PC-9 (cell line): Measurements from ENCODE around the gene ATXN3L. TPM values are rescaled to one million over a fixed set of nuclear protein-coding genes. Genes with fewer than 3 reads are reported as not detected.

Experiments
- BruUV-seq: library from RNA; stranded (reverse); fragments of 400-500 nt; replicated peaks from 2 replicates; lab custom pipeline; 2021; lab: Mats Ljungman, UMichigan
- CTCF ChIA-PET: fragments of 300-600 bp; sonication (Branson Sonifier 250); formaldehyde crosslinking; loops from one replicate; lab custom pipeline; 2022; ENCODE audit warnings: antibody characterized with exemption; lab: Charles Lee
- POLR2A ChIA-PET: fragments of 300-600 bp; sonication (Branson Sonifier 250); formaldehyde crosslinking; loops from one replicate; lab custom pipeline; 2022; ENCODE audit warnings: antibody characterized with exemption; ENCODE audit not compliant: unreplicated experiment; lab: Charles Lee
- DNase-seq, 2 experiments: peaks; one replicate each; pipeline versions ENCODE4 v3.0.0 to v3.0.0-alpha.2; 2015 to 2022; ENCODE audit warnings: mixed read lengths in 1 of 2
- H2AFZ ChIP-seq: fragments of 200-600 bp; sonication (generic); 2 replicates; pipeline ENCODE4 v1.8.1; 2017; ENCODE audit warnings: antibody characterized with exemption
- H3F3A ChIP-seq: fragments of 200-600 bp; sonication (generic); 2 replicates; pipeline ENCODE4 v1.8.1; 2017; ENCODE audit warnings: antibody characterized with exemption, mild to moderate bottlenecking, low read depth; ENCODE audit not compliant: insufficient read depth
- H3K27ac ChIP-seq: fragments of 200-600 bp; sonication (generic); 2 replicates; pipeline ENCODE4 v1.6.1; 2016; ENCODE audit warnings: mixed run types
- H3K27me3 ChIP-seq: fragments of 200-600 bp; sonication (generic); 2 replicates; pipeline ENCODE4 v1.6.1; 2016; ENCODE audit warnings: low read depth, mixed run types; ENCODE audit not compliant: insufficient read depth
- H3K36me3 ChIP-seq: fragments of 200-600 bp; sonication (generic); 2 replicates; pipeline ENCODE4 v1.6.1; 2016; ENCODE audit warnings: low read depth, mixed run types
- H3K4me1 ChIP-seq: fragments of 200-600 bp; sonication (generic); replicated peaks from 2 replicates; pipeline ENCODE4 v1.6.1; 2016; ENCODE audit warnings: mixed run types; ENCODE audit not compliant: insufficient read depth
- H3K4me2 ChIP-seq: fragments of 200-600 bp; sonication (generic); 2 replicates; pipeline ENCODE4 v1.6.1; 2017; ENCODE audit warnings: mixed run types
- H3K4me3 ChIP-seq: fragments of 200-600 bp; sonication (generic); 2 replicates; pipeline ENCODE4 v1.6.1; 2016; ENCODE audit warnings: mixed run types
- H3K79me2 ChIP-seq: fragments of 200-600 bp; sonication (generic); 2 replicates; pipeline ENCODE4 v1.6.1; 2017; ENCODE audit warnings: low read depth, mixed run types
- H3K9me2 ChIP-seq: fragments of 200-600 bp; sonication (generic); 2 replicates; pipeline ENCODE4 v1.8.1; 2017; ENCODE audit warnings: mild to moderate bottlenecking; ENCODE audit not compliant: insufficient read depth
- H3K9me3 ChIP-seq: fragments of 200-600 bp; sonication (generic); 2 replicates; pipeline ENCODE4 v1.8.1; 2016; ENCODE audit warnings: low read depth; ENCODE audit not compliant: insufficient read depth
- H4K20me1 ChIP-seq: fragments of 200-600 bp; sonication (generic); 2 replicates; pipeline ENCODE4 v1.8.1; 2017; ENCODE audit not compliant: insufficient read depth
- CTCF ChIP-seq: fragments of 200-600 bp; sonication (generic); conservative IDR thresholded peaks from 2 replicates; pipeline ENCODE4 v1.6.1; 2017; ENCODE audit warnings: mixed run types, antibody characterized with exemption, mild to moderate bottlenecking, moderate library complexity
- EZH2 ChIP-seq: fragments of 200-600 bp; sonication (generic); IDR thresholded peaks from 2 replicates; pipeline ENCODE4 v1.8.0; 2017; ENCODE audit warnings: antibody characterized with exemption, low read depth
- intact Hi-C: fragments of 100-400 bp; cut with micrococcal nuclease; formaldehyde crosslinking; loops from one replicate; pipeline ENCODE4 v1.10.0; 2022; ENCODE audit not compliant: unreplicated experiment
- total RNA-seq: library from RNA; stranded (reverse); gene quantifications from 2 replicates; pipeline ENCODE4 v1.2.3, GENCODE V29; 2021

The ATXN3L gene
- total RNA-seq, 1 experiment from 2014 or later: not detected

- no peaks in the 10 kb centered on the region for H3K79me2 ChIP-seq
- H3K4me2 ChIP-seq: no peak overlapping the region
- no peaks in the 10 kb centered on the region for H3K9me2 ChIP-seq
- no peaks in the 10 kb centered on the region for H3K36me3 ChIP-seq
- ChIA-PET POLR2A (interaction anchor here (0.7 kb wide), 1 partner anchor 238 kb away, joined by 3 read pairs; no protein-coding TSS in a partner anchor), CTCF (no interaction called here)
- no peaks in the 10 kb centered on the region for H3K27me3 ChIP-seq
- no TSS peak for BruUV-seq
- no peaks in the 10 kb centered on the region for H3F3A ChIP-seq
- no peak overlapping the region for H3K27ac ChIP-seq
- no peak for DNase-seq
- H3K9me3 ChIP-seq: no peaks in the 10 kb centered on the region
- H3K4me3 ChIP-seq: no peak overlapping the region
- H4K20me1 ChIP-seq: no peaks in the 10 kb centered on the region
- no peak overlapping the region for H2AFZ ChIP-seq
- TF ChIP-seq CTCF (no peak), EZH2 (no peak)
- intact Hi-C loops: no loop called here
- H3K4me1 ChIP-seq: no peaks in the 10 kb centered on the region
Measured at GRCh38 chrX:13339607-13340006, 19.8 kb upstream of the ATXN3L start.

- no peak overlapping the region for H3K27ac ChIP-seq
- H3K9me2 ChIP-seq: no peaks in the 10 kb centered on the region
- no peak overlapping the region for H3K4me3 ChIP-seq
- no peak for DNase-seq
- BruUV-seq: no TSS peak
- intact Hi-C loops: no loop called here
- no peaks in the 10 kb centered on the region for H3K79me2 ChIP-seq
- H3K27me3 ChIP-seq: no peaks in the 10 kb centered on the region
- POLR2A ChIA-PET: interaction anchor here (0.7 kb wide), 1 partner anchor 237 kb away, joined by 3 read pairs; no protein-coding TSS in a partner anchor
- no peaks in the 10 kb centered on the region for H3K9me3 ChIP-seq
- no peaks in the 10 kb centered on the region for H3K36me3 ChIP-seq
- CTCF ChIA-PET: interaction anchor here (0.6 kb wide), 1 partner anchor 24 kb away, joined by 4 read pairs; no protein-coding TSS in a partner anchor
- H3K4me1 ChIP-seq: no peaks in the 10 kb centered on the region
- TF ChIP-seq CTCF: no peak
- no peak for TF ChIP-seq EZH2
- H3F3A ChIP-seq: no peaks in the 10 kb centered on the region
- H4K20me1 ChIP-seq: no peaks in the 10 kb centered on the region
- no peak overlapping the region for H2AFZ ChIP-seq
- H3K4me2 ChIP-seq: no peak overlapping the region
Measured at GRCh38 chrX:13338996-13339515, 19.2 kb upstream of the ATXN3L start.

DNA sequence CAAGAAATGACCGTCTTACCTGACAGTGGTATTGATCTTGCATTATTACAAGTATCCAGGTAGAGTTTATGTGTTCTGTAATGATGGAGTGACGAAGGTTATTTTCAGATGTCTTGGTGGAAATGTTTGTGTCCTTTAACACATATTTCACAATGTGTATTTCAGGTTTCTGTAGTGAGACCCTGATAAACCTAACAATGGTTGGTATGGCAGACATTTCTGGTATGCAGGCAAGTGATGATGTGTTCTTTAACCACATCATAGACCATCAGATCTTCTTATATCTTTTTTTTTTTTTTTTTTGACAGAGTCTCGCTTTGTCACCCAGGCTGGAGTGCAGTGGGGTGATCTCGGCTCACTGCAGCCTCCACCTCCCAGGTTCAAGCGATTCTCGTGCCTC lies 14.6 kb upstream of the ATXN3L start:
- CTCF ChIA-PET: no interaction called here
- no peak overlapping the region for H3K4me2 ChIP-seq
- H3K9me3 ChIP-seq: no peaks in the 10 kb centered on the region
- H3K4me1 ChIP-seq: no peaks in the 10 kb centered on the region
- intact Hi-C loops: loop anchor here (1.0 to 2.0 kb wide), 2 partner anchors 64 to 152 kb away; no protein-coding TSS in a partner anchor
- TF ChIP-seq EZH2: no peak
- TF ChIP-seq CTCF: no peak
- no peaks in the 10 kb centered on the region for H3K9me2 ChIP-seq
- DNase-seq: peak in 1 of 2 experiments; percentile 53
- no TSS peak for BruUV-seq
- H2AFZ ChIP-seq: no peak overlapping the region
- no peaks in the 10 kb centered on the region for H3F3A ChIP-seq
- H4K20me1 ChIP-seq: no peaks in the 10 kb centered on the region
- no peak overlapping the region for H3K27ac ChIP-seq
- no peaks in the 10 kb centered on the region for H3K79me2 ChIP-seq
- POLR2A ChIA-PET: no interaction called here
- no peaks in the 10 kb centered on the region for H3K27me3 ChIP-seq
- no peaks in the 10 kb centered on the region for H3K36me3 ChIP-seq
- no peak overlapping the region for H3K4me3 ChIP-seq
